ENCODE measurements around the gene CHRM5. TPM values are rescaled to one million over a fixed set of nuclear protein-coding genes. Genes with fewer than 3 reads are reported as not detected.

CHRM5 gene
- total and polyA plus RNA-seq, 9 of the 15 experiments (the other 6 are each of a cell fraction or from before 2014, with no cell fraction given) = not detected

- in situ Hi-C loops (cut with MboI) = no loop called here
- no peak overlapping the region for H2AFZ ChIP-seq (ENCODE audit: low read depth, low read length)
- POLR2A ChIA-PET = no interaction called here
Measured at GRCh38 chr15:33980159-33980558, 11.9 kb downstream of the CHRM5 start.

GRCh38 chr15:33982516-33982915 is 14.2 kb downstream of the CHRM5 start:
- Histone ChIP-seq H3K4me3 (no peak overlapping the region), H3K27me3 (ENCODE audit: control insufficient read depth in 2 of 2, insufficient read depth in 2 of 2, low read length in 2 of 2) (peaks cover 0 to 4% of the 10 kb centered on the region in 2 experiments; a peak in 1 of 5 replicates), H4K20me1 (replicated peaks; ENCODE audit: control insufficient read depth, insufficient read depth, low read length) (peaks cover 3% of the 10 kb centered on the region; the same call in 1 of the 2 replicates), H3K4me1 (replicated peaks in 1 of 2; ENCODE audit: control insufficient read depth in 2 of 2, insufficient read depth in 2 of 2, low read length in 2 of 2) (no peaks in the 10 kb centered on the region), H3K36me3 (ENCODE audit: control insufficient read depth, insufficient read depth, low read length) (no peaks in the 10 kb centered on the region), H3K27ac (ENCODE audit: extremely low read depth, low read depth, low read length) (no peak overlapping the region), H3K9me1 (ENCODE audit: control insufficient read depth, insufficient read depth, low read length) (no peaks in the 10 kb centered on the region), H3K9me3 (replicated peaks; ENCODE audit: control insufficient read depth, insufficient read depth, low read depth, low read length) (no peaks in the 10 kb centered on the region), H3K79me2 (ENCODE audit: control insufficient read depth, insufficient read depth, low read length) (no peaks in the 10 kb centered on the region), H3K4me2 (ENCODE audit: insufficient read depth, low read length) (no peak overlapping the region), H3K9ac (ENCODE audit: insufficient read depth in 1 of 2, low read depth in 2 of 2, low read length in 2 of 2) (no peak overlapping the region), H2AFZ (ENCODE audit: low read depth, low read length) (no peak overlapping the region)
- intact Hi-C loops (cut with micrococcal nuclease) (no loop called here), in situ Hi-C loops (cut with MboI) (no loop called here)
- ATAC-seq (no peak), DNase-seq (ENCODE audit: extremely low read depth in 1 of 4, low spot score in 3 of 4) (no peak), FAIRE-seq (no peak)
- TF ChIP-seq GMEB1 (CRISPR knock-in tag; IDR thresholded peaks at IDR 0.05) = no peak
- ChIA-PET CTCF (ENCODE audit: low intra/inter-chr PET ratio) (no interaction called here), POLR2A (no interaction called here)
- 0% methylated on average over 1 of the region's 1 CpG for WGBS (ENCODE audit: insufficient coverage, low coverage, missing lambda C conversion rate)
- no TSS peak for BruUV-seq (replicated peaks)

More at GRCh38 chr15:33980159-33980558, 11.9 kb downstream of the CHRM5 start:
- H3K9ac ChIP-seq (ENCODE audit: insufficient read depth in 1 of 2, low read depth in 2 of 2, low read length in 2 of 2) = no peak overlapping the region
- BruUV-seq (replicated peaks) = no TSS peak
- H3K4me2 ChIP-seq (ENCODE audit: insufficient read depth, low read length) = no peak overlapping the region
- CTCF ChIA-PET (ENCODE audit: low intra/inter-chr PET ratio) = no interaction called here
- FAIRE-seq (peak; percentile 11), DNase-seq (ENCODE audit: extremely low read depth in 1 of 4, low spot score in 3 of 4) (no peak), ATAC-seq (no peak)
- no peaks in the 10 kb centered on the region; a peak in 2 of 5 replicates for H3K27me3 ChIP-seq (ENCODE audit: control insufficient read depth in 2 of 2, insufficient read depth in 2 of 2, low read length in 2 of 2)
- intact Hi-C loops (cut with micrococcal nuclease) = no loop called here
- 3% methylated on average over 7 of the region's 7 CpGs for WGBS (ENCODE audit: insufficient coverage, low coverage, missing lambda C conversion rate)
- H4K20me1 ChIP-seq (replicated peaks; ENCODE audit: control insufficient read depth, insufficient read depth, low read length) = no peaks in the 10 kb centered on the region; the same call in 1 of the 2 replicates
- TF ChIP-seq ZNF79 (CRISPR knock-in tag; IDR thresholded peaks at IDR 0.05; ENCODE audit: low read depth) = no peak
- no peak for TF ChIP-seq PHB (CRISPR knock-in tag; IDR thresholded peaks at IDR 0.05)
- H3K9me1 ChIP-seq (ENCODE audit: control insufficient read depth, insufficient read depth, low read length) = no peaks in the 10 kb centered on the region
- H3K36me3 ChIP-seq (ENCODE audit: control insufficient read depth, insufficient read depth, low read length) = no peaks in the 10 kb centered on the region
- no peaks in the 10 kb centered on the region for H3K79me2 ChIP-seq (ENCODE audit: control insufficient read depth, insufficient read depth, low read length)
- H3K4me3 ChIP-seq = no peak overlapping the region
- no peak overlapping the region for H3K27ac ChIP-seq (ENCODE audit: extremely low read depth, low read depth, low read length)
- no peaks in the 10 kb centered on the region for H3K4me1 ChIP-seq (replicated peaks in 1 of 2; ENCODE audit: control insufficient read depth in 2 of 2, insufficient read depth in 2 of 2, low read length in 2 of 2)
- H3K9me3 ChIP-seq (replicated peaks; ENCODE audit: control insufficient read depth, insufficient read depth, low read depth, low read length) = no peaks in the 10 kb centered on the region

Data from K562 (cell line).